Hippocampal formation (tissue), 2 donors: ENCODE results near the gene POFUT2.

Experiments used
- DNase-seq, 2 donors: peaks; one replicate each; lab custom pipeline; 2025; lab: John Stamatoyannopoulos, UW

Gene POFUT2

DNA sequence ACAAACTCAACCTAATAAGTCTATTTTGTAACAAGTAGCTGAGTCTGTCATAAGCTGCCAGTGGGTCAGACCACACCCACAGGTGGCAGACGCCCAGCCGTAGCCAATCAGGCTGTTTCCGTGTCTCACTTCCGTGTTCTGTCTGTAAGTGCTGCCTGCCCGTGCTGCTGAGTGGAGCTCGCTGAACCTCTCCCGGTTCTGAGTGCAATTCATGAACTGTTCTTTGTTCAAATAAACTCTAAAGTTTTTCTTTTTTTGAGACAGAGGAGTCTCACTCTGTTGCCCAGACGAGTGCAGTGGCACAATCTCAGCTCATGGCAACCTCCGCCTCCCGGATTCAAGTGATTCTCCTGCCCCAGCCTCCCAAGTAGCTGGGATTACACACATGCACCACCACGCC, 25.1 kb downstream of the POFUT2 start:
- no peak for DNase-seq

DNA sequence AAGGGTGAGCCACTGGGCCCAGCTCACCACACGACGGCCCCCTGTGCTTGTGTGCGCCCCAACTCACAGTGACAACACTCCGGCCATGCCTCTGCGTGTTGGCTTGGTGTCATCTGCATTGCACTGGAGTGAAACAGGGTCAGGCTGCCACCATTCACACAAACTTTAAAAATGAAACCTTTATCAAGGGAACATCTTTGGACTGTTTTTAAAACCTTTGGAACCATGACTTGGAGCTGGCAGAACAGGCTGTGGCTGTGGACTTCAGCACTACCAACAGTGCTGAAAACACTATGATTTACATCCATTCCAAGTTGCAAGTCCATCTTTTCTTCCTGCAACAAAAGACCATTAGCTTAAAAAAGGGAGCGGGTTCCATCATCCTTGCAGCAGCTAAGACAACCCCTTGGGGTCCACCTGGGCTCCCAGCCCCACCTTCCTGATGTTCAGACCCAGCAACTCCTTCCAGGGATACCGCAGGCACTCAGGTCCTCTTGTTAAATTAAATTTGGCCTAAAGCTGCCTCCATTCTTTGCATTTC, 25.6 kb downstream of the POFUT2 start:
- DNase-seq, result no peak

- no peak for DNase-seq
Measured at GRCh38 chr21:45261093-45261492, 26.6 kb downstream of the POFUT2 start.

DNA sequence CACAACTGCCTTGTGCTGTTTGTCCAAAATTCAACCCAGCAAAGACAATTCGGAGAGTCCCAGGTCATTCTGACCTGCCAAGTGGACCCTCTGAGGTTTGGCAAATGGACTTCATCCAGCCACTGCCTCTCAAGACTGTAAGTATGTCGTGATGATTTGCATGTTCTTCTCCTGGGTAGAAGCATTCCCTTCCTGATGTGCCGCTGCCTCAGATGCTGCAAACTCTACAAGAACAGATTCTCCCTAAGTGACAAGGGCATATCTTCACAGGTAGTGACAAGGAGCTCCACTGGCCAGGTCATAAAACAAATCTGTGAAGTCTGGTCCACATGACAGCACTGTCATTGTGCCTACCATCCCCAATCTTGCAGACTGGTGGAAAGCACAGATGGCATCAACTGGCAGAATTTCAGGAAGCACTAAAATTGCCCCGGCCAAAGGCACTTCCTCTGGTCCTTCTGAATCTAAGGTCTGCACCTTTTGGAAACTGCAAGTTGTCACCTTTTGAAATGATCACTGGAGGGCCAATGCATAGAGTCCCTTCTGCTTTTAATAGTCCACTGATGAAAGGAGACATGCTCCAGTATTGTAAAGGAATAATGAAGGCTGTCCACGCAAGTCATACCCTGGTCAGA, 27.4 kb downstream of the POFUT2 start:
- DNase-seq, result no peak

- DNase-seq, result no peak
Measured at GRCh38 chr21:45259206-45259840, 28.4 kb downstream of the POFUT2 start.

GRCh38 chr21:45258466-45258865, 29.2 kb downstream of the POFUT2 start:
- DNase-seq, result no peak

DNA sequence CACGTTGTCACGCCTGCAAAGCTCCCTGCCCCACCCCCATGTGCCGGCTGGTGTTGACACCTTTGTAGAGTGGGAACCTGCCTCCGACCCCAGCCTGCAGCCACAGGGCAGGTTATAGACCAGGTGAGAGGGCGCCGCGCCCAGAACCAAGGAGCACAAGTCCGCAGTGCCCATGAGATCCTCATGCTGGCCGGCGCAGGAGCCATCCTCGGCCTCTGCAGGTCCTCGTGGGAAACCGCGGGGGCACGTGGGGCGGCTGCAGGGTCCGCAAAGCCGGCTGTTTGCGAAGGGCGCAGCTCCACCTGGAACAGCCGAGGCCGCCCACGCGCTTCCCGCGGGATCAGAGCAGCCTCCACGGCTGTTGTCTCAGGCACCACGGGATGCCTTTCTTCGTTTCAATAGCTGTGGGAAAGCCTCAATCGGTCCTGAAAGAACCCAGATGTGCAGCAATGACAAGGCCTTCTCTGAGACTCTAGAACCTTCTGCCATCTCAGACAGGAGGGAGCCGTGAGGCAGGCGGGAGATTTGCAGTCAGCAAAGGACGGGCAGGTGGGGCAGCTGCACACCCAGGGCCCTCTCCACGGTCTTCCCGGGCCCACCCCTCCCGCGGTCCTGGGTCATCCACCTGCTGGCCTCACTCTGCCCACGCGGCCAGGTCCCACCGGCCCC, 29.9 kb downstream of the POFUT2 start:
- no peak for DNase-seq

GRCh38 chr21:45256912-45257672, 30.6 kb downstream of the POFUT2 start:
- DNase-seq, result no peak

DNA sequence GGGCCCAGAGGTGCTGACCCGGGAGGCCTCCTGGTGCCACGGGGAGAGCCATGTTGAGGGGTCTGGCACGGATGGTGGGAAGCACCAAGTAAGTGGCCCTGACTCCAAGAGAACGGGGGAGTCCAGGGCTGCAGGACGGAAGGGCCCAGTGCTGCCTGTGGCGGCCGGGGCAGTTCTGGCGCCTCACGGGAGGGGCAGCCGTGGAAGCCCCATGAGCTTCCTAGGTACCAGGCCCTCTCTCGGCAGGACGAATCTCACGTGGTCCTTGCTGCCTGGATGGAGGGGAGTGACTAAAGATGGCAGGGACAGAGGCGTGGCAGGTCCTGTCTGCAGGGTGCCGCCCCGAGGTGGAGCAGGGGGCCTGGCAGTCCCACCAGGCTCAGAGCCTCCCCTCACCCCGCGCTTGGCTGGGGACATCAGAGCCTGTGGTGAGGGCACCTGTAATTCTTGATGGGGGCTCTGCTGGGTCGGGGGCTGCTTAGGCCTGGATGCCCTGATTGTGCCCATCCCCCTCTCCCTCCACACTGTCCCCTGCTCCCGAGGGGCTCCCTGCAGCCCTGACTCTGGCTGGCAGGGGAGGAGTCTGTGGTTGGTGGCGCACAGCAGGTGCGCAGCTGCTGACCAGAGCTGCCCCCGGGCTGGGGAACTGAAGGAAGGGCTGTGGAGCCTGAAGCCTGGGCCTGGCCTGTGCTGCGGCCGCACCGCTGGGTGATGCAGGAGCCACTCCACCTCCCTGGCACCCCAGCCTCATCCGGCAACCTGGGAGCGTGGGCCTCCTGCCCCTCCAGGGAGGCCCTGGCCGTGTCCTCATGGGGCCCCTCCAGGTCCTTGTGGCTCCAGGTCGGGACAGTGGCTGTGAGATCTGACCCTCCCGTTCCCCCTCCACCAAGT, 31.4 kb downstream of the POFUT2 start:
- no peak for DNase-seq

DNA sequence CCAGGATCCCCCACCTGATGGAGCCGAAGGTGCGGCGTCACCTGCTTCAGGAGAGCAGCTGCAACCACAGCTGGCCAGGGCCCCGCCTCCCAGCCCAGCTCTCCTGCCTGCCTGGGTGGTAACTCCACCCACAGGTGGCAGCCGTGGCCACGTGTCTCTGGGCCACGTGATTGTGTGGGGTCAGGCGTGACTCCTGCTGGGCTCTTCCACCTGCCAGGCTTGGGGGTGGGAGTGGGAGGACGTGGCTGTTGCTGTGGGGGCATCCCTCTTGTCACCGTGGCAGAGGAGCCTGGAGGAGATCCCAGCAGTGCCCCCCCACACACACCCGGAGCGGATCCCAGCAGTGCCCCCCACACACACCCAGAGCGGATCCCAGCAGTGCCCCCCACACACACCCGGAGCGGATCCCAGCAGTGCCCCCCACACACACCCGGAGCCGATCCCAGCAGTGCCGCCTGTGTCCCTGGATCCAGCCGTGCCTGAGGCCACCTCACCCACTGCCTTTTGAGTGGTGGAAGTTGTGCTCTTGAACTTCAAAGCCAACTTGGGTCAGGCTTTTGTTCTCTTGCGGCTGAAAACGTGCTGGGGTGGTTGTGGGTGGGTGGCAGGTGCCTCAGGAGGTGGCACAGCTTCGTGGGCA, 32.2 kb downstream of the POFUT2 start:
- no peak for DNase-seq

GRCh38 chr21:45254460-45254930, 33.2 kb downstream of the POFUT2 start:
- DNase-seq, result no peak

GRCh38 chr21:45253633-45254459, 33.8 kb downstream of the POFUT2 start:
- no peak for DNase-seq

DNA sequence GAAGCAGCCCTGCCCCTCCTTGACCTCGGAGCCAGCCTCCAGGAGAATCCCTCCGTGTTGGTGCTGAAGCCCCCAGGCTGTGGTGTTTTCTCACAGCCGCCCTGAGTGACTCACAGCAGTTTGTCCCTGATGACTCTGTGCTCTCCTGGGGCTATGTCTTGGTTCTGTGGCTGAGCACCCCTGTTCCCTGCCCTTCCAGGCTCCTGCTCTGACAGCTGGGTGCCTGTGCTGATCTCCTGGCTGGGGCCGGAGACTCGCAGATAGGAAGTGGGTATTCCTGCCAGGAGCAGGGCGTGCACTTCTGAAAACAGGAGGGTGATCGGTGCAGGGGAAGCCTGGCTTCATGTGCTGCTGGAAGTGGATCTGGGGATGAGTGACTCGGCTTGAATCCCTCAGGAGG, 34.5 kb downstream of the POFUT2 start:
- no peak for DNase-seq

- DNase-seq, result no peak
Measured at GRCh38 chr21:45252448-45252925, 35.2 kb downstream of the POFUT2 start.

DNA sequence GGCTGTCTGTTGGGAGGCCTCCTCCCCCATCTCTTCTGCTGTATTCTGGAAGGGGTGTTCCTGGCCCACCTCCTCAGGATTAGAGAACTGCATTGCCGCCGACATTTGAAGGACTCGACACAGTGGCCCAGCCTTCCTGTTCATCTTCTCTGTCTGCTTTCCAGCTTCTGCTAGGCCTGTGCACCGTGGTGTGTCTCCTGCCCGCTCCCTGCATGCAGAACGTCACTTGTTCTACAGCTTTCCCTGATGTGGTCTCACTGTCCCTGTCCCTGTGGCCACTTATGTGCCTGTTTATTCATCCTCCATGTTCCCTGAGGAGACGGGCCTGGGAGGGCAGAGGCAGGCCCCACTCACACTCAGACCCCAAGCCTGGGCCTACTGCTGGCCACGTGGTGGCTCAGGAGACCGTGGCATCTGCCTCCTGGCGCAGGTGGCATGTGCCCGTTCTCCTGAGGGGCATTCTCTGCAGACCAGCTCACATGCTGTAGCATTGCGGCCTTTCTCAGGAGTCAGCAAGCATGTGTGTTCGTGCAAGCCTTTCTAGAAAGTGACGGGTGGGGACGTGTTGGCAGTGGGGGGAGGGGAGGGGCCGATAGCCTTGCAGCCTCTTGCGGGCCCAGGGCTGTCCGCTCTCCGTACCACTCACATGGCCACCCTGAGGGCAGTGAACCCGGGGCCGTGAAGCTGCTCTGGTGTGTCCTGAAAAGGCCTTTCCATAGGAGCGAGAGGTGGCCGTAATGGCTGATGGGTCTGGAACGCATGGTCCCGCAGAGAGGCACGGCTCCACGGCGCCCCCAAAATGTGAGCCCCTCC, 35.9 kb downstream of the POFUT2 start:
- DNase-seq, result no peak

GRCh38 chr21:45250914-45251634, 36.6 kb downstream of the POFUT2 start:
- DNase-seq, result no peak

DNA sequence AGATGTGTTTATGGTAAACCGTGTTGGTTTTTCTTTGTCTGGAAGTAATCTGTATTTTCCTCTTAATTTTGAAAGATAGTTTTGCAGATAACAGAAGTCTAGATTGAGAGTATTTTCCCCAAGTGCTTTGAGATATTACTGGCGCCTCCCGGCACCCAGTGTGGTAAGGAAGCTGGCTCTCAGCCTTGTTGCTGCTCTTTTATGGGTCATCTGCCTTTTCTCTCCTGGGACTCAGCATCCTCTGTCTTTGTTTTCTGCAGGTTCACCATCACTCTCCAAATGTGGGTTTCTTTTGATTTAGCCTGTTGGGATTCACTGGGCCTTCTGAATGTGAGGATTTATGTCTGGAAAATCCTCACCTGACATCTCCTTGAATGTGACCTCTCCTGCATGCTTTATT, 37.4 kb downstream of the POFUT2 start:
- DNase-seq, result no peak

DNA sequence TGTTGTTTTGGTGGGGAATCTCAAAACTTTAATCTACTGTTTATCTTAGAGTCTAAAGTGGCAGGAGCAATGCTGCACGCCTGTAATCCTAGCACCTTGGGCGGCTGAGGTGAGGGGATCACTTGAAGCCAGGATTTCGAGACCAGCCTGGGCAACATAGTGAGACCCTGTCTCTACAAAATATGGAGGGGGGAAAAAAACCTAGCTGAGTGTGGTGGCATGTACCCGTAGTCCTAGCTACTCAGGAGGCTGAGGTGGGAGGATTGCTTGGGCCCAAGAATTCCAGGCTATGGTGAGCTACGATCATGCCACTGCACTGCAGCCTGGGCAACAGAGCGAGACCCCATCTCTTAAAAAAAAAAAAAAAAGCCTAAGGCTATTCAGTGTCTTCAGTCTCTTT, 38.1 kb downstream of the POFUT2 start:
- no peak for DNase-seq
